AG04449 (cell line): ENCODE measurements around the gene ATF2.
"Not testable (repeated sequence)": the region's sequence is repeated elsewhere in the genome, so short reads cannot be mapped to it uniquely, and the experiment has no call there.

Source experiments
- CTCF ChIA-PET: fragments of 350-600 bp; formaldehyde crosslinking; extraction: SDS; loops from one replicate; lab custom pipeline; 2021; ENCODE audit warnings: antibody characterized with exemption; lab: Yijun Ruan, JAX
- POLR2A ChIA-PET: fragments of 400-600, 350-600 bp; formaldehyde crosslinking; extraction: SDS; loops from one replicate; lab custom pipeline; 2020; ENCODE audit warnings: antibody characterized with exemption, inconsistent platforms; lab: Yijun Ruan, JAX
- DNase-seq: peaks from one replicate; pipeline ENCODE4 v3.0.0-alpha.2; 2010; ENCODE audit warnings: low read depth, low spot score
- H3K4me3 ChIP-seq: 2 replicates; pipeline ENCODE4 v1.5.1; 2011; ENCODE audit warnings: low read depth, mild to moderate bottlenecking, control low read depth, low read length
- TF ChIP-seq, protein P1 (sequence below): IDR thresholded peaks from one replicate; pipeline ENCODE4 v1.5.1; 2011; ENCODE audit warnings: mild to moderate bottlenecking, moderate library complexity, low read length, control low read depth, inconsistent platforms; ENCODE audit not compliant: insufficient read depth; ENCODE audit errors: missing control alignments

ATF2 gene

DNA sequence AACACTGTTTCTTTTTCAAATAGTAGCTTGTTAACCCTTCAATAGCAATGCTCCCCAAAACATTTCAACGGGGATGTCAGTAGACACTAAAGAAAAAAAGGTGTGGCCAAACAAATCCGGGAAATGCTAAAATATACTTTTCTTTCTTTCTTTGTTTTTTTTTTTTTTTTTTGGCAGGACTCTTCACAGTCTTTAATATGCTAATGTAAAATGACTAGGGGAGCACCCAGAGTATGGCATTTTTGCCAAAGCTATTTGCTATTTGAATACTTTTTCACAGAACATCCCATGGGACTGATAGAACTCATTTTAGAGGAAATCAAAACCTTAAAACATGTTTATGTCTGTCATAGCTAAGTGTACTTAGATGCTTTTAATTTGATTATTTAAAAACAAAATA is 32.1 kb downstream of the ATF2 start:
- ChIA-PET POLR2A (no interaction called here), CTCF (interaction anchor here (1.2 to 1.6 kb wide), 3 partner anchors 12 to 32 kb away, joined by 3 to 5 read pairs (median 4); no protein-coding TSS in a partner anchor)
- DNase-seq: no peak
- H3K4me3 ChIP-seq: no peak overlapping the region
- TF ChIP-seq, protein P1, sequence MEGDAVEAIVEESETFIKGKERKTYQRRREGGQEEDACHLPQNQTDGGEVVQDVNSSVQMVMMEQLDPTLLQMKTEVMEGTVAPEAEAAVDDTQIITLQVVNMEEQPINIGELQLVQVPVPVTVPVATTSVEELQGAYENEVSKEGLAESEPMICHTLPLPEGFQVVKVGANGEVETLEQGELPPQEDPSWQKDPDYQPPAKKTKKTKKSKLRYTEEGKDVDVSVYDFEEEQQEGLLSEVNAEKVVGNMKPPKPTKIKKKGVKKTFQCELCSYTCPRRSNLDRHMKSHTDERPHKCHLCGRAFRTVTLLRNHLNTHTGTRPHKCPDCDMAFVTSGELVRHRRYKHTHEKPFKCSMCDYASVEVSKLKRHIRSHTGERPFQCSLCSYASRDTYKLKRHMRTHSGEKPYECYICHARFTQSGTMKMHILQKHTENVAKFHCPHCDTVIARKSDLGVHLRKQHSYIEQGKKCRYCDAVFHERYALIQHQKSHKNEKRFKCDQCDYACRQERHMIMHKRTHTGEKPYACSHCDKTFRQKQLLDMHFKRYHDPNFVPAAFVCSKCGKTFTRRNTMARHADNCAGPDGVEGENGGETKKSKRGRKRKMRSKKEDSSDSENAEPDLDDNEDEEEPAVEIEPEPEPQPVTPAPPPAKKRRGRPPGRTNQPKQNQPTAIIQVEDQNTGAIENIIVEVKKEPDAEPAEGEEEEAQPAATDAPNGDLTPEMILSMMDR: no peak

DNA sequence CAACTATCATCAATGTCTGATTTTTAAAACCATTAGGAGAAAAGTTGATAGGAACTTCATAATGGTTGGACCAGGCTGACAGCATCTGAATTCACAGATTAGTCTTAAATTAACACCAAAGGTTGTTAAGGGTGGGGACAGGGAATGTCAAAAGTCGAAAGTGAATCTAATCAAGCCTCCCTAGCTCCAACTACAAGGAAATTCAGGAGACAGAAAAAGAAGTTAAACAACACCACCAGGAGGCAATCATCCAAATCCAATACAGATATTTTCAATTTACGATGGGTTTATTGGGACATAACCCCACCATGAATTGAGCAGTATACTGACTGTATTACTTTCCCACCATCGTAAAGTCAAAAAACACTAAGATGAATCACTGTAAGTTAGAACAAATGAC is 32.8 kb downstream of the ATF2 start:
- ChIA-PET CTCF (interaction anchor here (1.5 to 1.6 kb wide), 2 partner anchors 23 to 25 kb away, joined by 3 to 5 read pairs; no protein-coding TSS in a partner anchor), POLR2A (no interaction called here)
- no peak overlapping the region for H3K4me3 ChIP-seq
- TF ChIP-seq, protein P1: no peak
- no peak for DNase-seq

DNA sequence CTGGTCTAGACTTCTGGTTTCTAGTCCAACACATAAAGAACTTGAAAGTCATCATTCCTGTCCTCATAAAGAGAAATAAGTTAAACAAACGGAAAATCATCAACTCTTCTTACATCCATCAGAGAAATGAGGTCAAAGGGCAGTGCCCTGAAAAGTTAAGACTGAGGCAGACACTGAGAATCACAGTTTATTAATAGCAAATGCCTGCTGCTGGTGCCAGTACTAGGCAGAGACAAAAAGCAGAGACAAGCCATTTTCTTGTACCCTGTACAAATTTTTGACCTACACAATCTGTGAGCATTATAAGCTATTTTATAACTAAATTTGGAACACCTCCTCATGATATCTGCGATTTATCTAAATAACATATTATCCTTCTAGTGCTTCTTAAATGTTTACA is 36.8 kb downstream of the ATF2 start:
- TF ChIP-seq, protein P1: no peak
- ChIA-PET POLR2A (interaction anchor here (0.6 kb wide), 1 partner anchor 382 kb away, joined by 3 read pairs; no protein-coding TSS in a partner anchor), CTCF (no interaction called here)
- H3K4me3 ChIP-seq: no peak overlapping the region
- no peak for DNase-seq

DNA sequence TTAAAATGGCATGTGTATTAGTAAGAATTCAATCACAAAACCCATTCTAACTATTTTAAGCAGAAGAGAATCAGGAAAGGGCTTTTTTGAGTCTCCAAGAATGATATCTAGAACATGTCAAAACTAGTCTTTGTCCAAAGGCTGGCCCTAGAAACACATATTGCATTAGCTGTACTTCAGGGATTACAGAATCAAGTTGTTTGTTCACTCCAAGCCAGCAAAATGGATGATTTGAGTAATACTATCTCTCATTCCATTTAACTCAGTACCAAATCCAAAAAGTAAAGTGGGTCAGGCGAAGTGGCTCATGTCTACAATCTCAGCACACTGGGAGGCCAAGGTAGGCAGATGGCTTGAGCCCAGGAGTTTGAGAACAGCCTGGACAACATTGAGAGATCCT is 41.3 kb downstream of the ATF2 start:
- CTCF ChIA-PET: interaction anchor here (1.6 to 1.7 kb wide), 2 partner anchors 15 to 16 kb away, joined by 4 to 5 read pairs; no protein-coding TSS in a partner anchor
- TF ChIP-seq, protein P1: no peak
- H3K4me3 ChIP-seq: no peak overlapping the region
- POLR2A ChIA-PET: no interaction called here
- DNase-seq: no peak

DNA sequence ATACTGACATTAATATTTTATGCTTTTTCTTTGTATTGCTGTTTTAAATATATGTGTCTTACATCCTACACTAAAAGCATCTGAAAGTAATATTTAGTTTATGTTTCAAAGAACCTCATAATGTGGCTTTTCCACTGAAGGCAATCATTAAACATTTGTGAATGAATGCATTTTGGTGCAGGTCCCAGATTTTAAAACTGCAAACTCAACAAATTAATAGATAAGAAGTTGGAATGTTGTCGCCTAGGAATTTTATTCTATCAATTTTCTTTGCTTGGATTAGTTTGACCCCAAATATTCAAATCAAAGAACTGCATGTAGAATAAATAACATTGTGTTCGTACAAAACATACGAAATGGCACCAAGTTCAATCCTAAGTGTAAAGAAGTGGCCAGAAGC is 44.7 kb downstream of the ATF2 start:
- TF ChIP-seq, protein P1: no peak
- no peak for DNase-seq
- POLR2A ChIA-PET: no interaction called here
- no peak overlapping the region for H3K4me3 ChIP-seq
- CTCF ChIA-PET: interaction anchor here (1.2 kb wide), 1 partner anchor 13 kb away, joined by 5 read pairs; no protein-coding TSS in a partner anchor

DNA sequence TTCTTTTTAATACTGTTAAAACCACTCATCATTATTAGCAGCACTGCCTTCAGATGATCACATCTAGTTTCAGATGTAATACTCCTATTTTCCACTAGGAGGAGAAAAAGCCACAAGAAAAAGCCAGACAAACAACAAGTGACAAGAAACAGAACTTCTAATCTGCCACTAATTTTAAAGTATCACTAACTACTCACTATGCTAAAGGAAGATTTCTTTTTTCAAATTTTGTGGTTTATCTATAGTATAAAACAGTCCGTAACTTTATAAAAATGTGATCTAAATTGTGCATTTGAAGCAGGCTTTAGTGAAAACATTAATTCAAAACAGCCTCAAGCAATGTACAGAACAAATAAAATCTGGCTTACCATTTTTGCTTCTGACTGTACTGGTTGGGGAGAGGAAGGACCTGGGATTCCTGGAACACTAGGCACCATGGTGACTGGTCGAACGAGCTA is 56.8 kb downstream of the ATF2 start:
- H3K4me3 ChIP-seq: no peak overlapping the region
- ChIA-PET POLR2A (no interaction called here), CTCF (interaction anchor here (0.5 to 4.3 kb wide), 13 partner anchors 10 to 432 kb away, joined by 3 to 27 read pairs (median 3); no protein-coding TSS in a partner anchor)
- TF ChIP-seq, protein P1: peak; percentile 8
- peak; percentile 9 for DNase-seq

DNA sequence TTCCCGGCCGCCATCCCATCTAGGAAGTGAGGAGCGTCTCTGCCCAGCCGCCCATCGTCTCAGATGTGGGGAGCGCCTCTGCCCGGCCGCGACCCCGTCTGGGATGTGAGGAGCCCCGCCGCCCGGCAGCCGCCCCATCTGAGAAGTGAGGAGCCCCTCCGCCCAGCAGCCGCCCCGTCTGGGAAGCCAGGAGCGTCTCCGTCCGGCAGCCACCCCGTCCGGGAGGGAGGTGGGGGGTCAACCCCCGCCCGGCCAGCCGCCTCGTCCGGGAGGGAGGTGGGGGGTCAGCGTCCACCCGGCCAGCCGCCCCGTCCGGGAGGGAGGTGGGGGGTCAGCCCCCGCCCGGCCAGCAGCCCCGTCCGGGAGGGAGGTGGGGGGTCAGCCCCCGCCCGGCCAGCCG is 59.9 kb downstream of the ATF2 start:
- DNase-seq, CTCF ChIA-PET, H3K4me3 ChIP-seq, POLR2A ChIA-PET: not testable (repeated sequence)
